Measurements from ENCODE around the gene HDGF.

HDGF gene

GRCh38 chr1:156694690-156694962 lies 56.8 kb downstream of the HDGF start:
- TF ChIP-seq CTCF (IDR thresholded peaks at IDR 0.05; ENCODE audit: insufficient read depth, missing control alignments), result no peak
- DNase-seq (ENCODE audit: insufficient read length, low spot score) (no peak), FAIRE-seq (no peak)

- TF ChIP-seq CTCF (IDR thresholded peaks at IDR 0.05; ENCODE audit: insufficient read depth, missing control alignments), result no peak
- DNase-seq (ENCODE audit: insufficient read length, low spot score), result no peak
- FAIRE-seq, result no peak
Observed at GRCh38 chr1:156693848-156694689, 57.4 kb downstream of the HDGF start.

- FAIRE-seq, result no peak
- no peak for TF ChIP-seq CTCF (IDR thresholded peaks at IDR 0.05; ENCODE audit: insufficient read depth, missing control alignments)
- DNase-seq (ENCODE audit: insufficient read length, low spot score), result no peak
Observed at GRCh38 chr1:156692925-156693847, 58.3 kb downstream of the HDGF start.

- TF ChIP-seq CTCF (IDR thresholded peaks at IDR 0.05; ENCODE audit: insufficient read depth, missing control alignments), result no peak
- DNase-seq (ENCODE audit: insufficient read length, low spot score) (no peak), FAIRE-seq (no peak)
Observed at GRCh38 chr1:156692441-156692924, 59.0 kb downstream of the HDGF start.

Data from D721Med (cell line).